HG02981 (cell line): ENCODE results near the gene KIAA1328.
"Not testable (repeated sequence)": the region's sequence is repeated elsewhere in the genome, so short reads cannot be mapped to it uniquely, and the experiment has no call there.

Experiments
- ATAC-seq: cut with Tn5 transposase; IDR thresholded peaks from one replicate; pipeline ENCODE4 v1.9.1; 2021; ENCODE audit warnings: mild to moderate bottlenecking, moderate library complexity; ENCODE audit not compliant: unreplicated experiment

KIAA1328 gene

DNA sequence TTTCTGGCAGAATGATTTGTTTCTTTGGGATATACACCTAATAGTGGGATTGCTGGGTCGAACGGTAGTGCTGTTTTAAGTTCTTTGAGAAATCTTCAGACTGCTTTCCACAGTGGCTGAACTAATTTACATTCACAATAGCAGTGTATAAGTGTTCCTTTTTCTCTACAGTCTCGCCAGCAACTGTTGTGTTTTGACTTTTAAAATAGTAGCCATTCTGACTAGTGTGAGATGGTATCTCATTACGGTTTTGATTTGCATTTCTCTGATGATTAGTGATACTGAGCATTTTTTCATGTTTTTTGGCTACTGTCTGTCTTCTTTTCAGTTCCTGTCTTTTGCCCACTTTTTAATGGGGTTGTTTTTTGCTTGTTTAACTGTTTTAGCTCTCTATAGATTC lies 306.2 kb downstream of the KIAA1328 start:
- no peak for ATAC-seq

DNA sequence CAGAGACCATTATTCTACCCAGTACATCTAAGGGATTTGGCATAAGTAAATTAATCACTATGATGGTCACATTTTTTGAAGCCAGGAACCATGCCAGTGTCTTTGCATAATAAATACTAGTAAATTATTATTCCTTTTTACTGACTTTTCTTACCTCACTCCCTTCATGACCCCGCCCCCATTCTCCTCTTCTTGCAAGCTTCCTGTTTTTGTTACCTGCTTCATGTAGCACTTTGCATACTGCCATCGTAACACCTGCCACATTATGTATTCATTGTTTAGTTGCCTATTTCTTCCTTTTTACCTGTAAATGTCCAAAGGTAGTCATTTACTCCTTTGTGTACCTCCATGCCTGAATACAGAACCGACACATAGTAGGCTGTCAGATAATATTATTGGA lies 309.5 kb downstream of the KIAA1328 start:
- no peak for ATAC-seq

DNA sequence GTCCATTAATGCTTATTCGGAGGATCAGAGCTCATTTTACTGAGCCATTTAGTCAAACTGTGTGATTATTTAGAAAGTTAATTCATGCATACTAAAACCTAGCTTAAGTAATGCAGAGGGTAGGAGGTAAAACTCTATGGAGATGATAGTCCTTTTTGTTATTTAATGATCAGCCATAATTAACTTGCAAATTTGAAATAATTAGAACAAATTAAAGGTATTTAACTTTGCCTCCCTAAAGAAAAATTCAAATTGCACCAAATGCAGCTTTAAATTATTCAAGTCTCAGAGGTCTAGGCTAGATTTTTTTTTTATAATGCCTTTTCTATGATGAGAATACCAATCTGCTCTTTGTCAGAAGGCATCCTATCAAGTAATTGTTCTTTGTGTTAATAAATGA lies 310.9 kb downstream of the KIAA1328 start:
- no peak for ATAC-seq

DNA sequence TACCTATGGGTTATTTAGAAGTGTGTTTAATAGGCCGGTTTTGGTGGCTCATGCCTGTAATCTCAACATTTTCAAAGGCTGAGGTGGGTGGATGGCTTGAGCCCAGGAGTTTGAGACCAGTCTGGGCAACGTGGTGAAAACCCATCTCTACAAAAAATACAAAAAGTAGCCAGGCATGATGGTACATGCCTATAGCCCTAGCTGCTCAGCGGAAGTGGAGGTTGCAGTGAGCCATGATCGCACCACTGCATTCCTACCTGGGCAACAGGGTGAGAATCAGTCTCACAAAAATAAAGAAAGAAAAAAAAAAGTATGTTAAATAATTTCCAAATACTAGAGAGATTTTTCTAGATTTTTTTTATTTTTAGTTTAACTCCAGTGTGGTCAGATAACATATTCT lies 316.0 kb downstream of the KIAA1328 start:
- no peak for ATAC-seq

DNA sequence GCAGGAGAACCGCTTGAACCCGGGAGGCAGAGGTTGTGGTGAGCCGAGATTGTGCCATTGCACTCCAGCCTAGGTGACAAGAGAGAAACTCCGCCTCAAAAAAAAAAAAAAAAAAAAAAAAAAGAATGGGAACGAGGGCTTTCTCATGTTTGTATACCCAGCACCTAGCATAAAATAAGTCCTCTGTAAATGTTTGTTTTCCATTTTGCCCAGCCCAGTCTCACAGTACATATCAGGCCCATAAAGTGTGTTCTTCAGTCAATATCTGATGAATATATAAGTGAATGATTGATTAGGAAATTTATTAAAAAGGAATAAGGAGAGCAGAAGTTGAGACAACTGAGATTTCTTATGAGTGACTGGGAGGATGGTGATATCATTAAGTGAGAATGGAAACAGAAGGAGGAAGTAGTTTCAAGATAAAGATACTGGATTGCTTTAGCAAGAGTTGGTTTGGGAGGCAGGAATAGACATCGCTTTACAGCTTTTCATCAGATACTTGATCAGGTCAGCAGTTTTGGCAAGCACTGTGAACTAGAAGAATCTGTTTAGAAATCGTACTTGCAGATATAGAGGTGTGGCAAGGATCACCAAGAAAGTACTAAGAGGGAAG lies 327.5 kb downstream of the KIAA1328 start:
- no peak for ATAC-seq

DNA sequence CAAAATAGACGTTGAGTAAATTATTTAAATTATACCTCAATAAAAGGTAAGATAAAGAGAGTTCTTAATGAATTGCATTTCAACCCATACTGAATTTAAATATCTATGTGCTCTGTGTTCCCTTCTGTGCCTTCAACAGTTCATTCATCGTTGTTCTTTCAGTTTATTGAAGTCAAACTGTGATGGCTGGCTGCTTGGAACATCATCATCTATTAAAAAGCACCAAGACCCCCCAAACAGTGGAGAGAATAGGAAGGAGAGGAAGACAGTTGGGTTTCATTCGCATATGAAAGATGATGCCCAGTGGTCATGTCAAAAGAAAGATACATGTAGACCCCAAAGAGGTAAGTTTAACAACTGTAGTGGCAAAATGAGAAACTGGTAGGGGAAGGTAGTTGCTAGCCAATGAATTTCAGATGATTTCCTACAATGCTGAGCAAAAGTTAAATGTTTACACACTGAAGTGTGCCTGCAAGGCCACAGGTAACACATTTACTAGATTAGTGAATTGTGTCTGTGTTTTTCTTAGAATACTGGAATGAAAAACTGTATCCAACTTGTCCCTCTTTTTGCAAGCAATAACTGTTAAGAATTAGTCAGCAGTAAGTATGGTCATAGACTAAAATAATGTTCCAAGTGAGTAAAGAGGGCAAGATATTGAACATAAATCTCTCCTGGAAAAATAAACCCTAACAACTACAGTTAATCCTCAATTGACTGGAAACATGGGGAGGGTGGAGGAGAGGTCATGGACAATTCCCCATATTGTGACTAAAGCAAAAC lies 331.3 kb downstream of the KIAA1328 start:
- ATAC-seq, result no peak

- ATAC-seq, result no peak
These were observed 332.6 kb downstream of the KIAA1328 start for GRCh38 chr18:37161491-37161890.

DNA sequence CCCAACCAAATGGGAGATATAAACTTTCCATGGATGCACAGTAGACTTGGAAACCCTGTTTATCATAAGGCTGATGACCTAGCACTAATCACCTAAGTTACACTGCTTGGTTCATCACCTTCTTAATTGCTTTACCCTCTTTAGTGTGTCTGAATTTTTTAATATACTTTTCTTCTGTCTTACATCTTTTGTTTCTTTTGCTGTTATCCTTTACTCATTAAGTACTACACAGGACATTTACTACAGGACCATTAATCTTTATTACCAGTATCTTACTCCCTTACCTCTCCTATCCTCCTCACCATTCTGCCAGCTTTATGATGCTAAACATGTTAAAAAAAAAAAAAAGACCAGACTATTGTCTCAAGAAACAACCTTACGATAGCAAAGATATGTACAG lies 333.6 kb downstream of the KIAA1328 start:
- no peak for ATAC-seq

- no peak for ATAC-seq
These were observed 334.2 kb downstream of the KIAA1328 start for GRCh38 chr18:37163119-37163518.

DNA sequence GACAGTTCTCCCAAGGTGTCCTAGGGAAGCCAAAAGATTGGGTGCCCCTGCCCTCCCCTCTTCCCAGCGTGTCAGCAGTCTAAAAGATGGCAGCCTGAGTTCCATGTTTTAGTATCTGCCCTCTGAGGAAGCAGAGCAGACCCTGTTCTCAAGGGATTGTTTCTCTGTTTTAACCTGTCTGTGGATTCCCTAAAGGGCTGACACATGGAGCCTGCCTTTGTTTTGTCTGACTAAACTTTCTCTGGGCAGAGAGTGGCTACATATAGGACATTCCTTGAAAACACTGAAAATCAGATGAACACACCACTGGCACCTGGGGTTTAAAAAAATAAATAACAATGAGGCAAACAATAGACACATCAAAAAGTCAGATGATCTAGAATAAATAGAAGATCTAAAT lies 337.6 kb downstream of the KIAA1328 start:
- no peak for ATAC-seq

DNA sequence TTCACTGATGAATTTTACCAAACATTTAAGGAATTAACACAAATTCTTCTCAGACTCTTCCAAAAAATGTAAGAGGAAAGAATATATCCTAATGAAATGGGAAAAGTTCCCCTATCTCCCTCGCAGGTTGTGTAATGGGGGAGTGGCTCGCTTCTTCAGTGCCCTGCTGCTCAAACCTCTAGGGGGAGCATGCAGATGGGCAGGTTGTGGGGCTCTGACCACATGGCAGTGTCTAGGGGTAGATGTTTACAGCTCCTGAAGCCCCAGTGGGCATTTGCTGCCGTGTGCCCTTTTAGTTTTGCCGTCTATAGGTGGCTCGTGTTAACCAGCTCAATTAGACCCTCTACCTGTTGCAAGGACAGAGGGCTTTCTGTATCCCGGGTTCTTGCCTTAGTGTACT lies 338.0 kb downstream of the KIAA1328 start:
- ATAC-seq, result not testable (repeated sequence)

DNA sequence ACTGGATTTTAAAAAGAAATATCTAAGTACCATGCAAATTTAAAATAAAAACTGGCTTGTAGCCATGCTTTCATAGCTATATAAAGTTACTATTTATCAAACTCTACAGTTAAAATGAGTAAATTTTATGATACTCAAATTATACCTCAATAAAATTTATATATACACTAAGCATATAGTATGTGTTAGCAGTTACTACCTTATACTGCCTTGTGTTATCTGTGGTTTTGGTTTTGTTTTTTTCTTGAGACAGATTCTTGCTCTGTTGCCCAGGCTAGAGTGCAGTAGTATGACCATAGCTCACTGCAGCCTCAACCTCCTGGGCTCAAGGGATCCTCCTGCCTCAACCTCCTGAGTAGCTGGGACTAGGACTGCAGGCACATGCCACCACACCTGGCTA lies 342.1 kb downstream of the KIAA1328 start:
- no peak for ATAC-seq

GRCh38 chr18:37173384-37173783 lies 344.5 kb downstream of the KIAA1328 start:
- no peak for ATAC-seq

- no peak for ATAC-seq
These were observed 347.0 kb downstream of the KIAA1328 start for GRCh38 chr18:37175727-37176620.

DNA sequence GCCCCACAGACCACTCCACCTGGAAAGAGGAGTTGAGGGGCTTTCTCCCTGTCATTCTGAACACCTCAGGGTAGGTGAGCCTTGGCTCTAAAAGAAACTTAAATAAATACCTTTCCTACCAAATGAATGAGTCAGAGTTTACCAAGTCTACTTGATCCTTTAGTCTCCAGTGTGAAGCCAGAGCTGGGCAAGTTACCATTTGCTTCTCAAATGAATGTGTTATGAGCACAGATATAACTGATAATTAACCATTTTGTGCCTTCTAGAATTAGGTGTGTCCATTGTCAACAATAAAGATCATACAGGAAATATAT lies 347.7 kb downstream of the KIAA1328 start:
- no peak for ATAC-seq

DNA sequence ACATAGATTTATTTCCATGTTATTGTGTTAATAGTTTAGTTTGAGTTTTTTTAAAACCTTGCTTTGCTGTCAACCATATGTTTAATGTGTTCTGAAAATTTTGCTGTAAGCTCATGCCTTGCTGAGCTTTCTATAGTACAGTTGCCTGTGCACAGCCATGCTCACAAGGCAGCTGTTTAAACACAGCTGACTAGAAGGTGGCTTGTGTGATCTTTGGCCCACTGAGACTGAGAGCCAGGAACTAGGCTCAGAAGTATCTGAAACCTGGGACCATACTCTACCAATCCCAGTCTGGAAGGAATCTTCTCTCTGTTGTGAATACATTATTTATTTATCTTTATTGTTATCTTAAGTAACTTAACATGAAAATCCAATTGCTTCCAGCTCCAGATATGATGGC lies 350.5 kb downstream of the KIAA1328 start:
- ATAC-seq, result no peak

- no peak for ATAC-seq
These were observed 351.2 kb downstream of the KIAA1328 start for GRCh38 chr18:37180086-37180485.

DNA sequence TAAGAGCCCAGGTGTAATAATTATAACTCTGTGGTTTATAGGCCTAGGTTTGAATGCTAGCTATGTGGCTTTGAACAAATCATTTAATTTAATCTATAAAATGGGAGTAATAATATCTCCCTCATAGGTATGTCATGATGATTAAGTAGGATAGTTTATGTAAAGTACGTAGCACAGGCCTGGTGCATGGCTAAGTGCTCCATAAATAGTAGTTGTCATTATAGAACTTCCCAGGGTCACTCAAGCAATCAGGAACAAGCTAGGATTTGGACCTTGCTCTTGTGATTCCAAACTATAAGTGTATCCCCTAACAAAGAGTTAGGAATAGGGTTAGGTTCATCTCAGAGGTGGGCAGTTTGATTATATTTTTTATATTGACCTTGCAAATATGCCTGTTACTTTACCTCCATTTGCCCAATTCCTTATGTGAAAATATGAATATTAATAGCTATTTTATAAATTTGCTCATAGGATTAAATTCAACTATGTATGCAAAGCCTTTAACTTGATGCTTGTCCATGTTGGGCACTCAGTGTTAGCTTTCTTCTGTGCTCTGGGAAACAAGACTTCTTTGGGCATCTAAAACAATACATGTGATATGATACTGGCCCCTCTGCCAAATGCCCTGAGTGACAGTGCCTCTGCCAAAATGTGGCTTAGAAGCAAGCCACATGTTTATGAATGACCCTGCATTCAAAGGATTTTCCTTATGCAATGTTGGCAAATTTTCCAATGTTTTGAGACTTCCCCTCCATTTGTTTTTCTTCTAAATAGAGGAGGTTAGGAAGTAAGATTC lies 353.6 kb downstream of the KIAA1328 start:
- no peak for ATAC-seq

- no peak for ATAC-seq
These were observed 355.4 kb downstream of the KIAA1328 start for GRCh38 chr18:37184209-37184868.

GRCh38 chr18:37188016-37188791 lies 359.3 kb downstream of the KIAA1328 start:
- no peak for ATAC-seq
